Spleen (tissue), 7 donors: Measurements from ENCODE around the gene UHRF1.

Experiments used
- CTCF ChIP-seq, 11 experiments: fragments of 200-600 bp in 7 of 11; fragments of 450-650 bp in 4 of 11; sonication (generic) in 4 of 11; IDR thresholded peaks in 8 of 11; conservative IDR thresholded peaks in 3 of 11; 1 replicate in 7 of 11; 2 replicates in 4 of 11; pipeline versions ENCODE4 v1.4.0 to v1.8.0; 2016 to 2021; ENCODE audit warnings: antibody characterized with exemption in 11 of 11, inconsistent platforms in 4 of 11, mild to moderate bottlenecking in 1 of 11
- POLR2A ChIP-seq, 3 donors: fragments of 450-650 bp; IDR thresholded peaks; one replicate each; pipeline ENCODE4 v1.5.1; 2017; ENCODE audit warnings: antibody characterized with exemption in 3 of 3, mild to moderate bottlenecking in 1 of 3
- donor health status: DM: no; HTN: no; CAD: no; lungs with moderate emphysema.
- donor health status: DM: no; HTN: no; CAD: no.
- donor health status: DM: no; HTN: no; CAD: no.

GRCh38 chr19:4935444-4935843 lies 26.1 kb downstream of the UHRF1 start:
- TF ChIP-seq CTCF (IDR thresholded peaks at IDR 0.05 in 8 of 11, conservative IDR thresholded peaks at IDR 0.05 in 3 of 11) (no peak), POLR2A (IDR thresholded peaks at IDR 0.05) (no peak)
